Measurements from ENCODE around the gene HPN.

Gene HPN

GRCh38 chr19:35088131-35088913 is 46.8 kb downstream of the HPN start:
- no peaks in the 10 kb centered on the region for H3K9me3 ChIP-seq (ENCODE audit: insufficient read depth, low read length, severe bottlenecking)
- H3K79me2 ChIP-seq (ENCODE audit: insufficient read depth, low read length), result no peaks in the 10 kb centered on the region
- ATAC-seq (ENCODE audit: insufficient read depth, low read depth) (no peak), DNase-seq (no peak)
- no peaks in the 10 kb centered on the region for H3K27me3 ChIP-seq (ENCODE audit: insufficient read depth, low read length, poor library complexity)
- H3K4me1 ChIP-seq (ENCODE audit: insufficient read depth, low read length), result no peaks in the 10 kb centered on the region
- H2AFZ ChIP-seq (ENCODE audit: low read depth, low read length), result no peak overlapping the region
- no peak for TF ChIP-seq CTCF (IDR thresholded peaks at IDR 0.05; ENCODE audit: borderline replicate concordance, extremely low read depth, low read length, poor library complexity, severe bottlenecking)
- no peak for TF ChIP-seq EZH2 (IDR thresholded peaks at IDR 0.05; ENCODE audit: borderline replicate concordance, low read depth, low read length, severe bottlenecking)
- H4K20me1 ChIP-seq (ENCODE audit: insufficient read depth, low read length), result no peaks in the 10 kb centered on the region
- H3K4me3 ChIP-seq (ENCODE audit: low read depth in 1 of 2, low read length in 2 of 2), result no peak overlapping the region
- no peak overlapping the region for H3K4me2 ChIP-seq (ENCODE audit: insufficient read depth, low read length)
- no peaks in the 10 kb centered on the region for H3K36me3 ChIP-seq (ENCODE audit: insufficient read depth, low read length)
- H3K27ac ChIP-seq (ENCODE audit: low read length), result no peak overlapping the region
- H3K9ac ChIP-seq (ENCODE audit: low read depth, low read length), result no peak overlapping the region

DNA sequence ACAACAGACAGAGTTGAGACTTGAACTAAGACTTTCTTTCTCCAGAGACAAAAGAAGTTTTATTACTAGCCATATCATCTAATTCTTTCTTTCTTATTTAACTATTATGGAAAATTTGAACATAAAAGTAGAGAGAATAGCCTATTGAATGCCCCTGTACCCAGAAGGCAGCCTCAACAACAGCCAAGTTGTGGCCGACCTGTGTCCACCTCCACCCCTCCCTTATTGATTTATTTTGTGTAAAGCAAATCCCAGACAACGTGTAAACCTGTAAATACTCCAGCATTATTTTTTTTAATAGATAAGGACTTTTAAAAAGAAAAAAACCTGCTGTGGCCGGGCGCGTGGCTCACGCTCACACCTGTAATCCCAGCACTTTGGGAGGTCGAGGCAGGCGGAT is 48.0 kb downstream of the HPN start:
- H4K20me1 ChIP-seq (ENCODE audit: insufficient read depth, low read length), result no peaks in the 10 kb centered on the region
- H3K4me3 ChIP-seq (ENCODE audit: low read depth in 1 of 2, low read length in 2 of 2), result no peak overlapping the region
- no peak overlapping the region for H2AFZ ChIP-seq (ENCODE audit: low read depth, low read length)
- no peak for DNase-seq
- H3K4me2 ChIP-seq (ENCODE audit: insufficient read depth, low read length), result no peak overlapping the region
- no peaks in the 10 kb centered on the region for H3K4me1 ChIP-seq (ENCODE audit: insufficient read depth, low read length)
- H3K79me2 ChIP-seq (ENCODE audit: insufficient read depth, low read length), result no peaks in the 10 kb centered on the region
- H3K9ac ChIP-seq (ENCODE audit: low read depth, low read length), result no peak overlapping the region
- H3K27ac ChIP-seq (ENCODE audit: low read length), result no peak overlapping the region
- H3K36me3 ChIP-seq (ENCODE audit: insufficient read depth, low read length), result no peaks in the 10 kb centered on the region
- TF ChIP-seq EZH2 (IDR thresholded peaks at IDR 0.05; ENCODE audit: borderline replicate concordance, low read depth, low read length, severe bottlenecking) (no peak), CTCF (IDR thresholded peaks at IDR 0.05; ENCODE audit: borderline replicate concordance, extremely low read depth, low read length, poor library complexity, severe bottlenecking) (no peak)
- no peaks in the 10 kb centered on the region for H3K27me3 ChIP-seq (ENCODE audit: insufficient read depth, low read length, poor library complexity)
- no peaks in the 10 kb centered on the region for H3K9me3 ChIP-seq (ENCODE audit: insufficient read depth, low read length, severe bottlenecking)
- ATAC-seq (ENCODE audit: insufficient read depth, low read depth), result no peak

DNA sequence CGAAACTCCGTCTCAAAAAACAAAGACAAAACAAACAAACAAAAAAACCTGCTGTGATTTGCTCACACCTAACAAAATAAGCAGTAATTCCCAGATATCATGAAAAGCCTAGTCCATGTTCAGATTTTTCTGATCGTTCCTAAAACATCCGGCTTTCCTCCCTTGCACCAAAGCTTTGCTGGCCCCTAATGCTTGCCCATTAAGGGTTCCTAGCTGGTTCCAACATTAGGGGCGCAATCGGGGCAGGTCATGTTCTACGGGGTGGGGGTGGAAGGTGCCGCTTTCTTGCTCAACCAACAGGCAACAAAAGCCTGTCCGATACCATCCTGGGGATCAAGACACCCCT is 48.6 kb downstream of the HPN start:
- Histone ChIP-seq H4K20me1 (ENCODE audit: insufficient read depth, low read length) (no peaks in the 10 kb centered on the region), H3K9ac (ENCODE audit: low read depth, low read length) (no peak overlapping the region), H3K4me3 (ENCODE audit: low read depth in 1 of 2, low read length in 2 of 2) (no peak overlapping the region), H3K36me3 (ENCODE audit: insufficient read depth, low read length) (no peaks in the 10 kb centered on the region), H2AFZ (ENCODE audit: low read depth, low read length) (no peak overlapping the region), H3K4me2 (ENCODE audit: insufficient read depth, low read length) (no peak overlapping the region), H3K27ac (ENCODE audit: low read length) (no peak overlapping the region), H3K27me3 (ENCODE audit: insufficient read depth, low read length, poor library complexity) (no peaks in the 10 kb centered on the region), H3K79me2 (ENCODE audit: insufficient read depth, low read length) (no peaks in the 10 kb centered on the region), H3K9me3 (ENCODE audit: insufficient read depth, low read length, severe bottlenecking) (no peaks in the 10 kb centered on the region), H3K4me1 (ENCODE audit: insufficient read depth, low read length) (no peaks in the 10 kb centered on the region)
- ATAC-seq (ENCODE audit: insufficient read depth, low read depth), result no peak
- TF ChIP-seq EZH2 (IDR thresholded peaks at IDR 0.05; ENCODE audit: borderline replicate concordance, low read depth, low read length, severe bottlenecking) (no peak), CTCF (IDR thresholded peaks at IDR 0.05; ENCODE audit: borderline replicate concordance, extremely low read depth, low read length, poor library complexity, severe bottlenecking) (no peak)
- DNase-seq, result no peak

All from DND-41 (cell line).